HEK293 (cell line): ENCODE results near the gene ZSCAN10.
A peak's percentile ranks its signal among the peaks of the same experiment; 100 is the strongest.

Source experiments
- ATF2 ChIP-seq: fragments of 450-650 bp; formaldehyde crosslinking; IDR thresholded peaks from 2 replicates; pipeline ENCODE4 v1.5.1; 2016; ENCODE audit warnings: missing biosample characterization, missing genetic modification characterization, low read depth
- CTCF ChIP-seq: fragments of 450-650 bp; formaldehyde crosslinking; IDR thresholded peaks from 2 replicates; pipeline ENCODE4 v1.5.1; 2016; ENCODE audit warnings: missing biosample characterization, missing genetic modification characterization
- FEZF1 ChIP-seq: fragments of 450-650 bp; formaldehyde crosslinking; IDR thresholded peaks from 2 replicates; pipeline ENCODE4 v1.5.1; 2016; ENCODE audit warnings: missing biosample characterization, missing genetic modification characterization
- INSM2 ChIP-seq: fragments of 450-650 bp; formaldehyde crosslinking; IDR thresholded peaks from 2 replicates; pipeline ENCODE4 v1.5.1; 2016; ENCODE audit warnings: missing biosample characterization, missing genetic modification characterization
- KLF1 ChIP-seq: fragments of 450-650 bp; formaldehyde crosslinking; IDR thresholded peaks from 2 replicates; pipeline ENCODE4 v1.5.1; 2016; ENCODE audit warnings: missing biosample characterization, missing genetic modification characterization
- KLF9 ChIP-seq: fragments of 450-650 bp; formaldehyde crosslinking; IDR thresholded peaks from 2 replicates; pipeline ENCODE4 v1.5.1; 2016; ENCODE audit warnings: missing biosample characterization, missing genetic modification characterization, low read depth
- PRDM10 ChIP-seq: fragments of 450-650 bp; formaldehyde crosslinking; IDR thresholded peaks from 2 replicates; pipeline ENCODE4 v1.5.1; 2016; ENCODE audit warnings: missing biosample characterization, missing genetic modification characterization
- TCF7L2 ChIP-seq: IDR thresholded peaks from 2 replicates; pipeline ENCODE4 v1.6.1; 2011; ENCODE audit warnings: low read depth, mild to moderate bottlenecking, inconsistent platforms, low read length, moderate library complexity, borderline replicate concordance
- ZBTB11 ChIP-seq: fragments of 450-650 bp; formaldehyde crosslinking; conservative IDR thresholded peaks from 2 replicates; pipeline ENCODE4 v1.5.1; 2016; ENCODE audit warnings: low read depth, missing biosample characterization, missing genetic modification characterization
- ZBTB48 ChIP-seq: fragments of 450-650 bp; formaldehyde crosslinking; IDR thresholded peaks from 2 replicates; pipeline ENCODE4 v1.5.1; 2016; ENCODE audit warnings: missing biosample characterization, missing genetic modification characterization
- ZIC2 ChIP-seq: fragments of 450-650 bp; formaldehyde crosslinking; IDR thresholded peaks from 2 replicates; pipeline ENCODE4 v1.5.1; 2016; ENCODE audit warnings: missing biosample characterization, missing genetic modification characterization
- ZNF112 ChIP-seq: fragments of 450-650 bp; formaldehyde crosslinking; IDR thresholded peaks from 2 replicates; pipeline ENCODE4 v1.5.0; 2017; ENCODE audit warnings: missing biosample characterization, missing genetic modification characterization
- ZNF146 ChIP-seq: fragments of 450-650 bp; formaldehyde crosslinking; IDR thresholded peaks from 2 replicates; pipeline ENCODE4 v1.5.1; 2016; ENCODE audit warnings: missing biosample characterization, missing genetic modification characterization
- ZNF174 ChIP-seq: fragments of 450-650 bp; formaldehyde crosslinking; IDR thresholded peaks from 2 replicates; pipeline ENCODE4 v1.5.0; 2017; ENCODE audit warnings: missing biosample characterization, mild to moderate bottlenecking, missing genetic modification characterization
- ZNF184 ChIP-seq: fragments of 450-650 bp; IDR thresholded peaks from 2 replicates; pipeline ENCODE4 v1.5.1; 2018; ENCODE audit warnings: missing biosample characterization, mild to moderate bottlenecking, missing genetic modification characterization
- ZNF404 ChIP-seq: fragments of 450-650 bp; formaldehyde crosslinking; IDR thresholded peaks from 2 replicates; pipeline ENCODE4 v1.5.1; 2017; ENCODE audit warnings: missing biosample characterization, missing genetic modification characterization
- ZNF449 ChIP-seq: fragments of 450-650 bp; formaldehyde crosslinking; IDR thresholded peaks from 2 replicates; pipeline ENCODE4 v1.5.1; 2017; ENCODE audit warnings: missing biosample characterization, mild to moderate bottlenecking, missing genetic modification characterization, moderate library complexity
- ZNF521 ChIP-seq: fragments of 450-650 bp; formaldehyde crosslinking; IDR thresholded peaks from 2 replicates; pipeline ENCODE4 v1.5.1; 2017; ENCODE audit warnings: missing biosample characterization, mild to moderate bottlenecking, missing genetic modification characterization
- ZNF549 ChIP-seq: fragments of 450-650 bp; IDR thresholded peaks from 2 replicates; pipeline ENCODE4 v1.5.1; 2018; ENCODE audit warnings: missing biosample characterization, missing genetic modification characterization, mild to moderate bottlenecking, inconsistent platforms, moderate library complexity
- ZNF585B ChIP-seq: fragments of 450-650 bp; formaldehyde crosslinking; IDR thresholded peaks from 2 replicates; pipeline ENCODE4 v1.5.1; 2016; ENCODE audit warnings: missing biosample characterization, missing genetic modification characterization
- ZNF645 ChIP-seq: fragments of 450-650 bp; formaldehyde crosslinking; IDR thresholded peaks from 2 replicates; pipeline ENCODE4; 2016; ENCODE audit warnings: missing biosample characterization, missing genetic modification characterization
- ZSCAN18 ChIP-seq: fragments of 450-650 bp; formaldehyde crosslinking; IDR thresholded peaks from 2 replicates; pipeline ENCODE4 v1.5.1; 2016; ENCODE audit warnings: missing biosample characterization, missing genetic modification characterization

Gene ZSCAN10

GRCh38 chr16:3101018-3101840 lies 2.1 kb upstream of the ZSCAN10 start (continued):
- TF ChIP-seq ZBTB11 (tag by site-specific recombination) (peak; percentile 20; the same call in 1 of the 2 replicates), ZNF449 (tag by site-specific recombination) (no peak), ZNF112 (no peak), PRDM10 (tag by site-specific recombination) (peak; percentile 30; the same call in 1 of the 2 replicates), ZNF645 (no peak), ZSCAN18 (tag by site-specific recombination) (no peak), ZNF146 (tag by site-specific recombination) (no peak), ZNF174 (no peak), ZNF404 (tag by site-specific recombination) (no peak), KLF1 (no peak), FEZF1 (tag by site-specific recombination) (no peak), ZBTB48 (tag by site-specific recombination) (no peak), TCF7L2 (no peak), ZNF521 (tag by site-specific recombination) (no peak), INSM2 (tag by site-specific recombination) (no peak), ZIC2 (tag by site-specific recombination) (peak; percentile 35; the same call in 1 of the 2 replicates), ZNF184 (tag by site-specific recombination) (no peak), CTCF (tag by site-specific recombination) (peak; percentile 63), ZNF549 (tag by site-specific recombination) (no peak), ZNF585B (no peak), ATF2 (tag by site-specific recombination) (no peak), KLF9 (no peak)
